Peyer's patch (tissue), 4 donors: ENCODE measurements around the gene KIAA0930.

Source experiments
- CTCF ChIP-seq, 6 experiments: fragments of 450-650 bp in 4 of 6; fragments of 200-600 bp in 2 of 6; sonication (generic) in 1 of 6; IDR thresholded peaks; one replicate each; pipeline ENCODE4 v1.5.1; 2017 to 2019; ENCODE audit warnings: antibody characterized with exemption in 6 of 6, mild to moderate bottlenecking in 3 of 6, moderate library complexity in 1 of 6
- POLR2A ChIP-seq, 2 donors: fragments of 450-650 bp; IDR thresholded peaks; one replicate each; pipeline ENCODE4 v1.5.1; 2017; ENCODE audit warnings: antibody characterized with exemption in 2 of 2, mild to moderate bottlenecking in 2 of 2, moderate library complexity in 2 of 2

GRCh38 chr22:45203150-45203951 is 37.3 kb downstream of the KIAA0930 start:
- TF ChIP-seq CTCF (IDR thresholded peaks at IDR 0.05) (no peak), POLR2A (IDR thresholded peaks at IDR 0.05) (no peak)
